Activated B cell treated with CpG ODN at 0.5 μM for 24 hours (primary cell): Measurements from ENCODE around the gene STYXL1. TPM values are rescaled to one million over a fixed set of nuclear protein-coding genes. Genes with fewer than 3 reads are reported as not detected.

Experiments
- ATAC-seq: fragments of 200-7000 bp; cut with Tn5 transposase; one replicate; pipeline ENCODE4 v1.10.0; 2021; ENCODE audit warnings: low read depth, mild to moderate bottlenecking, moderate library complexity
- CTCF ChIA-PET: fragments of 350-600 bp; sonication (Branson Sonifier 250); formaldehyde crosslinking; loops from one replicate; lab custom pipeline; 2021; ENCODE audit warnings: antibody characterized with exemption; lab: Charles Lee
- POLR2A ChIA-PET: fragments of 350-600 bp; sonication (Branson Sonifier 250); formaldehyde crosslinking; loops from one replicate; lab custom pipeline; 2021; ENCODE audit warnings: antibody characterized with exemption; lab: Charles Lee
- DNase-seq: peaks from one replicate; pipeline ENCODE4 v3.0.0; 2022
- H3K27ac Mint-ChIP-seq: one replicate; pipeline ENCODE4 v1.8.0; 2020; ENCODE audit warnings: mixed read lengths
- H3K27me3 Mint-ChIP-seq: one replicate; pipeline ENCODE4 v1.8.0; 2021; ENCODE audit warnings: mixed read lengths
- H3K36me3 Mint-ChIP-seq: one replicate; pipeline ENCODE4 v1.8.0; 2021; ENCODE audit warnings: low read depth, mixed read lengths
- H3K4me1 Mint-ChIP-seq: one replicate; pipeline ENCODE4 v1.8.0; 2021; ENCODE audit warnings: mixed read lengths
- H3K4me3 Mint-ChIP-seq: one replicate; pipeline ENCODE4 v1.8.0; 2020; ENCODE audit warnings: mild to moderate bottlenecking, mixed read lengths
- H3K9me3 Mint-ChIP-seq: one replicate; pipeline ENCODE4 v1.8.0; 2020; ENCODE audit warnings: mixed read lengths
- CTCF ChIP-seq: fragments of 200-600 bp; IDR thresholded peaks from one replicate; pipeline ENCODE4 v1.8.0; 2022; ENCODE audit warnings: antibody characterized with exemption, mild to moderate bottlenecking
- intact Hi-C: fragments of 100-400 bp; cut with micrococcal nuclease; formaldehyde crosslinking; loops from one replicate; pipeline ENCODE4 v1.15.1; 2024
- total RNA-seq: library from RNA; stranded (reverse); gene quantifications from 2 replicates; pipeline ENCODE4 v1.2.3, GENCODE V29; 2022

Gene STYXL1
- total RNA-seq, 1 donor from 2014 or later: 23.1 TPM

GRCh38 chr7:75984130-75985008 is 63.4 kb downstream of the STYXL1 start:
- ATAC-seq (no peak), DNase-seq (no peak)
- intact Hi-C loops: no loop called here
- Mint-ChIP-seq H3K27me3 (no peaks in the 10 kb centered on the region), H3K36me3 (peaks cover 65% of the 10 kb centered on the region), H3K27ac (no peak overlapping the region), H3K4me1 (peaks cover 11% of the 10 kb centered on the region), H3K9me3 (no peaks in the 10 kb centered on the region), H3K4me3 (no peak overlapping the region)
- no peak for TF ChIP-seq CTCF
- ChIA-PET POLR2A (interaction anchor here (2.1 kb wide), 1 partner anchor 25 kb away, joined by 14 read pairs; no protein-coding TSS in a partner anchor), CTCF (interaction anchor here (1.0 kb wide), 1 partner anchor 36 kb away, joined by 3 read pairs; no protein-coding TSS in a partner anchor)

- TF ChIP-seq CTCF: no peak
- POLR2A ChIA-PET: no interaction called here
These were observed 64.2 kb downstream of the STYXL1 start for GRCh38 chr7:75983471-75984129.

GRCh38 chr7:75982306-75983064 is 65.3 kb downstream of the STYXL1 start:
- no peak for DNase-seq
- H3K36me3 Mint-ChIP-seq: peaks cover 68% of the 10 kb centered on the region

More at GRCh38 chr7:75983471-75984129, 64.2 kb downstream of the STYXL1 start:
- no peak overlapping the region for H3K27ac Mint-ChIP-seq
- CTCF ChIA-PET: no interaction called here
- ATAC-seq (no peak), DNase-seq (no peak)
- no peak overlapping the region for H3K4me3 Mint-ChIP-seq
- intact Hi-C loops: no loop called here
- H3K9me3 Mint-ChIP-seq: no peaks in the 10 kb centered on the region
- no peaks in the 10 kb centered on the region for H3K27me3 Mint-ChIP-seq
- H3K36me3 Mint-ChIP-seq: peaks cover 71% of the 10 kb centered on the region
- peaks cover 9% of the 10 kb centered on the region for H3K4me1 Mint-ChIP-seq

GRCh38 chr7:75981453-75982305 is 66.1 kb downstream of the STYXL1 start:
- no peaks in the 10 kb centered on the region for H3K9me3 Mint-ChIP-seq
- ATAC-seq: no peak
- H3K27me3 Mint-ChIP-seq: no peaks in the 10 kb centered on the region
- ChIA-PET POLR2A (interaction anchor here (0.6 to 0.7 kb wide), 2 partner anchors 60 to 148 kb away, joined by 3 read pairs; no protein-coding TSS in a partner anchor), CTCF (interaction anchor here (1.2 kb wide), 1 partner anchor 39 kb away, joined by 4 read pairs; no protein-coding TSS in a partner anchor)
- no peak for TF ChIP-seq CTCF
- DNase-seq: no peak
- no peak overlapping the region for H3K4me3 Mint-ChIP-seq
- no peaks in the 10 kb centered on the region for H3K4me1 Mint-ChIP-seq
- peaks cover 62% of the 10 kb centered on the region for H3K36me3 Mint-ChIP-seq
- intact Hi-C loops: no loop called here
- no peak overlapping the region for H3K27ac Mint-ChIP-seq

More at GRCh38 chr7:75982306-75983064, 65.3 kb downstream of the STYXL1 start:
- H3K27ac Mint-ChIP-seq: no peak overlapping the region
- H3K4me3 Mint-ChIP-seq: no peak overlapping the region
- H3K4me1 Mint-ChIP-seq: peaks cover 3% of the 10 kb centered on the region
- ATAC-seq: no peak
- CTCF ChIA-PET: interaction anchor here (1.2 kb wide), 1 partner anchor 38 kb away, joined by 4 read pairs; no protein-coding TSS in a partner anchor
- intact Hi-C loops: no loop called here
- no peaks in the 10 kb centered on the region for H3K27me3 Mint-ChIP-seq
- no peak for TF ChIP-seq CTCF
- POLR2A ChIA-PET: interaction anchor here (0.7 to 0.9 kb wide), 2 partner anchors 11 to 148 kb away, joined by 3 read pairs; no protein-coding TSS in a partner anchor
- no peaks in the 10 kb centered on the region for H3K9me3 Mint-ChIP-seq
